Lower leg skin (tissue), 4 donors: ENCODE results near the gene RPS4Y2. TPM values are rescaled to one million over a fixed set of nuclear protein-coding genes. Genes with fewer than 3 reads are reported as not detected.

Experiments used
- DNase-seq, 2 donors: peaks; one replicate each; pipeline ENCODE4 v3.0.0-alpha.2; 2019; ENCODE audit warnings: low spot score in 2 of 2
- H3K4me3 ChIP-seq: fragments of 200-600 bp; sonication (generic); 2 replicates; pipeline ENCODE4 v1.5.1; 2017; ENCODE audit warnings: mild to moderate bottlenecking, low read depth; ENCODE audit not compliant: poor library complexity, severe bottlenecking
- CTCF ChIP-seq, 3 donors: fragments of 450-650 bp; IDR thresholded peaks; one replicate each; pipeline ENCODE4 v1.5.1; 2016; ENCODE audit warnings: antibody characterized with exemption in 3 of 3, mild to moderate bottlenecking in 3 of 3, moderate library complexity in 2 of 3
- POLR2A ChIP-seq, 2 donors: fragments of 450-650 bp; IDR thresholded peaks; one replicate each; pipeline ENCODE4 v1.6.1; 2016 to 2017; ENCODE audit warnings: antibody characterized with exemption in 2 of 2, mild to moderate bottlenecking in 1 of 2, moderate library complexity in 1 of 2
- WGBS, 2 donors: methylation state at CpG; one replicate each; pipeline ENCODE4 v1.1.5; 2018; 5-methylcytosine and 5-hydroxymethylcytosine counted together
- intact Hi-C: fragments of 100-400 bp; cut with DNase I; formaldehyde crosslinking; loops from one replicate; pipeline ENCODE4 v1.15.0; 2023; ENCODE audit warnings: low total_unique reads
- total RNA-seq, 4 donors: library from RNA; depleted of rRNA; stranded (reverse); fragments of >200 nt; gene quantifications; one replicate each; pipeline ENCODE4 v1.1.0, GENCODE V29; 2016

The RPS4Y2 gene
- total RNA-seq, 4 donors from 2014 or later: not detected

- intact Hi-C loops: no loop called here
- DNase-seq: no peak
- 65% methylated on average over 4 of the region's 4 CpGs; no CpG with 5 or more reads in 1 of the 2 donors for WGBS, 2 donors
- TF ChIP-seq CTCF (IDR thresholded peaks at IDR 0.05): no peak
- TF ChIP-seq POLR2A (IDR thresholded peaks at IDR 0.05): no peak
- no peak overlapping the region for H3K4me3 ChIP-seq
These were observed 15.3 kb upstream of the RPS4Y2 start for GRCh38 chrY:20740609-20741008.

- H3K4me3 ChIP-seq: no peak overlapping the region
- WGBS, 2 donors: 66% methylated on average over 2 of the region's 2 CpGs; no CpG with 5 or more reads in 1 of the 2 donors
- TF ChIP-seq POLR2A (IDR thresholded peaks at IDR 0.05) (no peak), CTCF (IDR thresholded peaks at IDR 0.05) (no peak)
- intact Hi-C loops: no loop called here
- DNase-seq: no peak
These were observed 10.8 kb upstream of the RPS4Y2 start for GRCh38 chrY:20745060-20745459.

DNA sequence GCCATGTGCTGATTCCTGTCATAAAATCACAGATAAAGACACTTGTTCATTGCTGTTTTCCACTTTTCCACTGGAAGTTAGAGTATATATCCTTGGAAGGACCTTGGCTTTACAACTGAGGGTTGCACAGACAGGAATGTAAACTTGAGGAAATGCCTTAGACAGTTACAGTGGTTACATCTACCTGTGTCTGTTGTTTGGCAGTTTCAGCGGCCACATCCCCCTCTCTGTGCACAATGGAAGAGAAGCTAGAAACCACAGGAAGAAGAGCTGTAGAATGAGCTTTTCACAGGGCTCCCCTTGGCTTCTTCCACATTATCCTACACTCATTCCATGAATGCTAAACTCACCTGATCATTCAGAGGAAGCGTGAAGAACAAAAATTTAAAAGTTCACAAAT is 9.0 kb upstream of the RPS4Y2 start:
- intact Hi-C loops: no loop called here
- 58% methylated on average over 2 of the region's 2 CpGs; no CpG with 5 or more reads in 1 of the 2 donors for WGBS, 2 donors
- TF ChIP-seq CTCF (IDR thresholded peaks at IDR 0.05): no peak
- no peak for TF ChIP-seq POLR2A (IDR thresholded peaks at IDR 0.05)

DNA sequence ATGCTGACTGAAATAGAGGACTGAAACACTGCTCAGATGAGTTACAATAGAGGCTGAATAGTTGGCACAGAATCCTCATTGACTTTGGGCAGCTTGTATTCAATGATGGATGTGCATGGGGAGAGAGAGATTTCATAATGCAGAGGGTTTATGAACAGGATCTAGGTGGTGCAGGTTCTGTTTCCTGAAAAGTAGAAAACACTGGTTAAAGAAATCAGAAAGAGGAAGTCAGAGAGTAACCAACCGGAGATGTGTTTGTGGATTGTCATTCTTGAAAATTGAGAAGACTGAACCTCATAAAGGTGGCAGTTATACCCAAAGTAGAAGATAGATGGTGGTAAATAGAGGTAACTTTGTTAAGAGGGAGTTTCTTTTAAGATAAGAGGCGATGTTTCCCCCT is 8.0 kb downstream of the RPS4Y2 start:
- no peak overlapping the region for H3K4me3 ChIP-seq
- DNase-seq: no peak
- no peak for TF ChIP-seq POLR2A (IDR thresholded peaks at IDR 0.05)
- no peak for TF ChIP-seq CTCF (IDR thresholded peaks at IDR 0.05)
- 65% methylated on average over 2 of the region's 2 CpGs; no CpG with 5 or more reads in 1 of the 2 donors for whole genome bisulfite sequencing, 2 donors
- intact Hi-C loops: no loop called here

More for the DNA sequence above, 9.0 kb upstream of the RPS4Y2 start:
- no peak for DNase-seq
- no peak overlapping the region for H3K4me3 ChIP-seq

GRCh38 chrY:20765117-20765516 is 9.2 kb downstream of the RPS4Y2 start:
- H3K4me3 ChIP-seq: no peak overlapping the region
- no peak for DNase-seq
- WGBS, 2 donors: 40% methylated on average over 2 of the region's 2 CpGs; no CpG with 5 or more reads in 1 of the 2 donors
- TF ChIP-seq POLR2A (IDR thresholded peaks at IDR 0.05) (no peak), CTCF (IDR thresholded peaks at IDR 0.05) (no peak)
- intact Hi-C loops: no loop called here

DNA sequence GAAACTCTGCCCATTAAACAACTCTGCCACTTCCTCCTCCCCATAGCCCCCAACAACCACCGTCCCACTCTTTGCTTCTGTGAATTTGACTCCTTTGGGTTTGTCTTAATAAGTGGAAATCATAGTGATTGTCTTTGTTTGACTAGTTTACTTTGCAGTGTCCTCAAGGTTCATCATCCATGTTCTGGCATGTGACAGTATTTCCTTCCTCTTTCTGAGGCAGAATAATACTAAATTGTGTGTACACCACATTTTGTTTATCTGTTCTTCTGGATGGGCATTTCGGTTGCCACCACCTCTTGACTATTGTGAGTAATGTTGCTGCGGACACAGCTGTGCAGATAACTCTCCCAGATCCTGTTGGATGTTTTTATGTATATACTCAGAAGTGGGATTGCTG is 14.8 kb downstream of the RPS4Y2 start:
- no peak overlapping the region for H3K4me3 ChIP-seq
- TF ChIP-seq CTCF (IDR thresholded peaks at IDR 0.05) (no peak), POLR2A (IDR thresholded peaks at IDR 0.05) (no peak)
- intact Hi-C loops: no loop called here
- 53% methylated on average over 3 of the region's 3 CpGs; no CpG with 5 or more reads in 1 of the 2 donors for WGBS, 2 donors
- DNase-seq: no peak
